ENCODE results near the gene CDK11A.
"Not testable (repeated sequence)": the region's sequence is repeated elsewhere in the genome, so short reads cannot be mapped to it uniquely, and the experiment has no call there.

Gene CDK11A

GRCh38 chr1:1754051-1754815 is 30.1 kb upstream of the CDK11A start:
- DNase-seq = no peak

GRCh38 chr1:1753607-1754005 is 29.4 kb upstream of the CDK11A start:
- DNase-seq = no peak

GRCh38 chr1:1752636-1753606 is 28.8 kb upstream of the CDK11A start:
- DNase-seq = no peak

GRCh38 chr1:1752190-1752589 is 28.0 kb upstream of the CDK11A start:
- no peak for DNase-seq

GRCh38 chr1:1749941-1750340 is 25.8 kb upstream of the CDK11A start:
- not testable (repeated sequence) for DNase-seq

GRCh38 chr1:1748686-1749321 is 24.6 kb upstream of the CDK11A start:
- no peak for DNase-seq

GRCh38 chr1:1746566-1746909 is 22.4 kb upstream of the CDK11A start:
- not testable (repeated sequence) for DNase-seq

GRCh38 chr1:1745651-1746565 is 21.8 kb upstream of the CDK11A start:
- DNase-seq = peak; percentile 82

- DNase-seq = not testable (repeated sequence)
Measured at GRCh38 chr1:1742529-1742928, 18.4 kb upstream of the CDK11A start.

- DNase-seq = not testable (repeated sequence)
Measured at GRCh38 chr1:1741013-1741412, 16.9 kb upstream of the CDK11A start.

GRCh38 chr1:1738799-1739337 is 14.7 kb upstream of the CDK11A start:
- not testable (repeated sequence) for DNase-seq

GRCh38 chr1:1737675-1738590 is 13.8 kb upstream of the CDK11A start:
- not testable (repeated sequence) for DNase-seq

- no peak for DNase-seq
Measured at GRCh38 chr1:1732381-1732780, 8.2 kb upstream of the CDK11A start.

GRCh38 chr1:1730870-1731269 is 6.7 kb upstream of the CDK11A start:
- no peak for DNase-seq

GRCh38 chr1:1730230-1730629 is 6.1 kb upstream of the CDK11A start:
- not testable (repeated sequence) for DNase-seq

- DNase-seq = not testable (repeated sequence)
Measured at GRCh38 chr1:1729116-1729816, 5.1 kb upstream of the CDK11A start.

GRCh38 chr1:1728308-1729005 is 4.3 kb upstream of the CDK11A start:
- DNase-seq = peak; percentile 30

GRCh38 chr1:1727131-1727651 is 3.0 kb upstream of the CDK11A start:
- not testable (repeated sequence) for DNase-seq

GRCh38 chr1:1726088-1726487 is 1.9 kb upstream of the CDK11A start:
- not testable (repeated sequence) for DNase-seq

Data from T-helper 9 cell (primary cell).